HG03103 (cell line): ENCODE results near the gene HPSE2.

Source experiments
- ATAC-seq: cut with Tn5 transposase; IDR thresholded peaks from one replicate; pipeline ENCODE4 v1.9.1; 2021; ENCODE audit warnings: low read depth; ENCODE audit not compliant: unreplicated experiment

Gene HPSE2

GRCh38 chr10:98422182-98422581 is 813.5 kb downstream of the HPSE2 start:
- ATAC-seq: no peak

GRCh38 chr10:98420786-98421185 is 814.9 kb downstream of the HPSE2 start:
- ATAC-seq: no peak

GRCh38 chr10:98419469-98420261 is 816.0 kb downstream of the HPSE2 start:
- no peak for ATAC-seq

GRCh38 chr10:98418665-98419468 is 816.8 kb downstream of the HPSE2 start:
- no peak for ATAC-seq

GRCh38 chr10:98417973-98418664 is 817.5 kb downstream of the HPSE2 start:
- ATAC-seq: no peak

- no peak for ATAC-seq
Observed at GRCh38 chr10:98417481-98417959, 818.1 kb downstream of the HPSE2 start.

- ATAC-seq: no peak
Observed at GRCh38 chr10:98416606-98417388, 818.9 kb downstream of the HPSE2 start.

GRCh38 chr10:98415731-98416119 is 819.9 kb downstream of the HPSE2 start:
- no peak for ATAC-seq

- ATAC-seq: no peak
Observed at GRCh38 chr10:98414932-98415730, 820.5 kb downstream of the HPSE2 start, which contains the start of gene PYROXD2. TSS of gene PYROXD2 (minus strand) at chr10:98415182. CDS start at chr10:98415135, 47 bp downstream.

GRCh38 chr10:98414578-98414931 is 821.1 kb downstream of the HPSE2 start:
- no peak for ATAC-seq

- no peak for ATAC-seq
Observed at GRCh38 chr10:98411768-98412167, 823.9 kb downstream of the HPSE2 start.

GRCh38 chr10:98411166-98411565 is 824.5 kb downstream of the HPSE2 start:
- no peak for ATAC-seq

- ATAC-seq: no peak
Observed at GRCh38 chr10:98410759-98411158, 824.9 kb downstream of the HPSE2 start.

- ATAC-seq: no peak
Observed at GRCh38 chr10:98410135-98410743, 825.4 kb downstream of the HPSE2 start.

- ATAC-seq: no peak
Observed at GRCh38 chr10:98408799-98409198, 826.9 kb downstream of the HPSE2 start.

GRCh38 chr10:98407744-98408241 is 827.9 kb downstream of the HPSE2 start:
- ATAC-seq: no peak
